HG03442 (cell line): ENCODE measurements around the gene KRT13.

Source experiments
- ATAC-seq: cut with Tn5 transposase; IDR thresholded peaks from one replicate; pipeline ENCODE4 v1.9.1; 2021; ENCODE audit warnings: mild to moderate bottlenecking, moderate library complexity; ENCODE audit not compliant: unreplicated experiment

The KRT13 gene

GRCh38 chr17:41475421-41475820 lies 30.0 kb downstream of the KRT13 start:
- no peak for ATAC-seq

- ATAC-seq = no peak
These were observed 30.5 kb downstream of the KRT13 start for GRCh38 chr17:41474863-41475262.

DNA sequence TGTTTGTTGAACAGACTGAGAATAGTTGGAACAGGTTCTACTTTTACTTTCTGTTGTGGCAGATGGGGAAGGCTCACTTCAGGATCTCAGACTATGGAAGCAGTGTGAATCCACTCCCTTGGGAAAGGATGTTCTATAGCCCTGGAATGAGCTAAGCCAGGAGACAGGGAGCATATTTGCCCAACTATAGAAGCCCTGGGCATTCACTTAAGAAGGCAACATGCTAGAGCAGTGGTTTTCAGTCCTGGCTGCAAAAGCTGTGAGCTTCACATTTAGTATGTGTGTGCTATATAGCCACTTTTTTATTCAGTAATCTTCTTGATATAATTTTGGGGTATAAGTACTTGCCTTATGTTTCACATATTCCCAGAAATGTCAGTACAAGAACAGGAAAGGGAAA lies 37.1 kb downstream of the KRT13 start:
- no peak for ATAC-seq

DNA sequence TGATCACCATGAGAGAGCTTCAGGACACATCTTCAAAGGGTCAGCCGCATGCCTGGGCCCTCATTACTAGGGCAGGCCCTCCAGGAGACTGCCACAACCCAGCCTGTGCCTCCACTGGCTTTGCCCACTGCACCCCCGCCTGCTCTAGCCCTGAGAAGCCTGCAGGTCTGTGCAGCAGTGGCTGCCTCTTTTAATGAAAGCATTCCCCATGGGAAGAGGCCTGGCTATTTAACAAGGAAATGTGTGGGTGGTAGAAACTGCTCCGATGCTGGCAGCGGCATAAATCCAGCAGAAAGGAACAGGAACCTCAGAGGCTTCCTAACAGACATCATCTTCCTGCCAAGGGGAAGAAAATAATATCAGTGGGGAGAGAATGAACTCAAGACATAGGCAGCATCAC lies 37.9 kb downstream of the KRT13 start:
- ATAC-seq = no peak

DNA sequence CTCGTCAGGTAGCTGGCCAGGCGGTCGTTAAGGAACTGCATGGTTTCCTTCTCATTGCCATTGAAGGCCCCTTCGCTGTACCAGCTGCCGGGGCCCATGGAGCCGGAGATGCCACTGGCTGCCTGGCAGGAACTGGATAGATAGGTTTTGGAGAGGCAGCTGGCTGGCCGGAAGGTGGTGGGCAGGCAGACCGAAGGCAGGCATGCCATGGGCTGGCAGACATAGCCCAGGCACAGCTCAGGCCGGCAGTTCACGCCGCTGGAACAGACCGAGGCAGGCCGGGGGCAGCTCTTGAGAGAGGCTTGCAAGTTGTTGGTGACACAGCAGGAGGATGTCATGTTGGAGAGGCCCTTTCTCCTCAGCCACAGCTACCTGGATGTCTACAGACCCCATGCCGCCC lies 38.4 kb downstream of the KRT13 start, which contains the start of gene KRT32:
Gene KRT32 (minus strand): TSS at position 399 of the 400 bp plus-strand sequence. CDS start 61 bp downstream, at position 338.
- no peak for ATAC-seq

- ATAC-seq = no peak
These were observed 40.7 kb downstream of the KRT13 start for GRCh38 chr17:41464682-41465081.

GRCh38 chr17:41464173-41464572 lies 41.2 kb downstream of the KRT13 start:
- ATAC-seq = no peak

DNA sequence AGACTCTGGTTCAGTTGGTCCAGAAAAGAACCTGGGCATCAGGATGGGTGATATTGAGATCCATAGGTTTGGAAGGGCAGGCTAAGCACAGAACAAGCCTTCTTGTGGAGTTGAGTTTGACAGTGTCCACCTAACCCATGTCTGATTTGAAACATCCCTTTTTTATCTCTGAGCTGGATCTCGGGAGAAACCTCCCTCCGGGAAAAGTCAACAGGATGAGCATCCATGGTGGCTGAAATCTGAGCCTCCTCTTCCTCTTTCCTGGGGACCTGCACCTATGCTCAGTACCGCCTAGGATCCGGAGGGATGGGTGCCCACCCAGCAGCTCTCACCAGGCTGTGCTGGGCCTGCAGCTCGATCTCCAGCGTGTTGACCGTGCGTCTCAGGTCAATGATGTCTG lies 41.7 kb downstream of the KRT13 start:
- ATAC-seq = no peak

GRCh38 chr17:41462705-41463104 lies 42.7 kb downstream of the KRT13 start:
- ATAC-seq = no peak

GRCh38 chr17:41457676-41458075 lies 47.7 kb downstream of the KRT13 start:
- ATAC-seq = no peak

- ATAC-seq = no peak
These were observed 49.2 kb downstream of the KRT13 start for GRCh38 chr17:41456204-41456603.

DNA sequence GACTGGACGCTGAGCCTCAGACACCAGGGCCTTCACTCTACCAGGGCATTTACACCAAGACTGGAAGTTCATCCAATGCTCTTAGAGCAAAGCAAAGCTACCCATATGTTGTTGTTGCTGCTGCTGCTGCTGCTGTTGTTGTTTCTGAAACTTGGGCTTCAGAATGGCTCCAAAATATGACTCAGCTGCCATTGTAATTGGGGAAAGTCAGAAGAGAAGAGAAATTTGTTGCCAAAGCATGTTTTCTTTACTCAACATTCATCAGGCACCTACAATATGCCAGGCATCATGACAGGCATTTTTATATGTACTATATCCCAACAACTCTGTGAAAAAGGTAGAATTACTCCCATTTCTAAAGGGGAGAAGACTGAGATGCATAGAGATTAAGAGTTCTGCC lies 50.2 kb downstream of the KRT13 start:
- no peak for ATAC-seq

GRCh38 chr17:41453066-41453465 lies 52.3 kb downstream of the KRT13 start:
- no peak for ATAC-seq

DNA sequence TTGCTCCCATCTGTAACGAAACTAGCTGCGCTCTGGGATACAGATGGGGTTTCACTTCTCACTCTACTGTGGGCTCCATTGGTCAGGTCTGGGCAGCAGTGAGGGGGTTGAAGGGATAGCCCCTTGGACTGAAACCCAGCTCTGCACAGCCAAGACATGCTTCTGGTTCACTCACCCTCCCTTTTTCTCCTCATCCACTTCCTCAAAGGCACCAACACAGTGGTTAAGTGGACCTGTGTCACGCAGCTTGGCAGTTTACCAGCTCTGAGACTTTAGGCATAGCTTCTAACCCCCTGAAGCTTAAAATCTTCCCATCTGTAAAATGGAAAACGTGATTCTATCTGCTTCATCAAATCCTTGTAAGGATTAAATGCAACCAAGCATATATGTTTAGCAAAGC lies 53.1 kb downstream of the KRT13 start:
- ATAC-seq = no peak

GRCh38 chr17:41451154-41451728 lies 54.2 kb downstream of the KRT13 start:
- no peak for ATAC-seq
